GM23248 (cell line): ENCODE results near the gene ANXA7. TPM values are rescaled to one million over a fixed set of nuclear protein-coding genes. Genes with fewer than 3 reads are reported as not detected.
"Not testable (repeated sequence)": the region's sequence is repeated elsewhere in the genome, so short reads cannot be mapped to it uniquely, and the experiment has no call there.

Source experiments
- DNase-seq: peaks from one replicate; pipeline ENCODE4 v3.0.0-alpha.2; 2015
- H2AFZ ChIP-seq: fragments of 200-600 bp; sonication (generic); 2 replicates; pipeline ENCODE4 v1.6.1; 2016; ENCODE audit warnings: antibody characterized with exemption
- H3F3A ChIP-seq: fragments of 200-600 bp; sonication (generic); 2 replicates; pipeline ENCODE4 v1.6.1; 2016; ENCODE audit warnings: mild to moderate bottlenecking, antibody characterized with exemption, mixed run types; ENCODE audit not compliant: insufficient read depth
- H3K27ac ChIP-seq: fragments of 200-600 bp; sonication (generic); 2 replicates; pipeline ENCODE4 v1.5.1; 2016; ENCODE audit warnings: mild to moderate bottlenecking
- H3K27me3 ChIP-seq: fragments of 200-600 bp; sonication (generic); replicated peaks from 2 replicates; pipeline ENCODE4 v1.6.1; 2016; ENCODE audit warnings: mild to moderate bottlenecking; ENCODE audit not compliant: insufficient read depth
- H3K36me3 ChIP-seq: fragments of 200-600 bp; sonication (generic); 2 replicates; pipeline ENCODE4 v1.6.1; 2016; ENCODE audit warnings: low read depth, mild to moderate bottlenecking
- H3K4me1 ChIP-seq: fragments of 200-600 bp; sonication (generic); 2 replicates; pipeline ENCODE4 v1.6.1; 2016; ENCODE audit warnings: mild to moderate bottlenecking; ENCODE audit not compliant: insufficient read depth
- H3K4me2 ChIP-seq: fragments of 200-600 bp; sonication (generic); one replicate; pipeline ENCODE4 v1.6.1; 2016; ENCODE audit warnings: mild to moderate bottlenecking; ENCODE audit not compliant: unreplicated experiment
- H3K4me3 ChIP-seq: fragments of 200-600 bp; sonication (generic); 2 replicates; pipeline ENCODE4 v1.5.1; 2016; ENCODE audit warnings: mild to moderate bottlenecking
- H3K79me2 ChIP-seq: fragments of 200-600 bp; sonication (generic); 2 replicates; pipeline ENCODE4 v1.6.1; 2016; ENCODE audit warnings: mild to moderate bottlenecking; ENCODE audit not compliant: insufficient read depth
- H3K9ac ChIP-seq: fragments of 200-600 bp; sonication (generic); 2 replicates; pipeline ENCODE4 v1.6.1; 2016; ENCODE audit warnings: mild to moderate bottlenecking
- H3K9me2 ChIP-seq: fragments of 200-600 bp; sonication (generic); 2 replicates; pipeline ENCODE4 v1.6.1; 2016; ENCODE audit warnings: mixed run types, mild to moderate bottlenecking, moderate library complexity; ENCODE audit not compliant: insufficient read depth
- H3K9me3 ChIP-seq: fragments of 200-600 bp; sonication (generic); one replicate; pipeline ENCODE4 v1.6.1; 2017; ENCODE audit warnings: low read depth
- H4K20me1 ChIP-seq: fragments of 200-600 bp; sonication (generic); 2 replicates; pipeline ENCODE4 v1.6.0; 2016; ENCODE audit not compliant: insufficient read depth
- EZH2 ChIP-seq: fragments of 200-600 bp; sonication (generic); IDR thresholded peaks from 2 replicates; pipeline ENCODE4 v1.6.1; 2018; ENCODE audit warnings: antibody characterized with exemption, mild to moderate bottlenecking; ENCODE audit not compliant: insufficient read depth, poor library complexity, severe bottlenecking
- EZH2phosphoT487 ChIP-seq: fragments of 200-600 bp; sonication (generic); IDR thresholded peaks from 2 replicates; pipeline ENCODE4 v1.6.1; 2018; ENCODE audit warnings: antibody characterized with exemption, moderate library complexity, mild to moderate bottlenecking, low read depth; ENCODE audit not compliant: insufficient read depth
- WGBS, 2 experiments: methylation state at CpG; one replicate each; pipeline ENCODE4 v1.1.6; 2015 to 2017; ENCODE audit warnings: low lambda C conversion rate in 2 of 2, low coverage in 1 of 2; ENCODE audit errors: missing lambda C conversion rate in 2 of 2; 5-methylcytosine and 5-hydroxymethylcytosine counted together
- in situ Hi-C: fragments of 300-500 bp; cut with MboI; formaldehyde crosslinking; loops from 2 replicates; pipeline ENCODE4 v1.15.0; 2020
- polyA plus RNA-seq: library from polyadenylated mRNA; unstranded; fragments of >200 nt; fragmentation: Nextera tagmentation; extraction: Ambion mirVana; gene quantifications from 2 replicates; pipeline ENCODE4 v1.2.1, GENCODE V29; 2016
- total RNA-seq: library from RNA; depleted of rRNA; stranded (reverse); fragments of >200 nt; shearing (Covaris generic); gene quantifications from 2 replicates; pipeline ENCODE4 v1.2.3, GENCODE V29; 2014

ANXA7 gene
- total and polyA plus RNA-seq, 2 experiments from 2014 or later: 152 to 167 TPM

- Histone ChIP-seq H3K9ac (no peak overlapping the region), H3K4me3 (no peak overlapping the region), H3K79me2 (no peaks in the 10 kb centered on the region), H3K9me2 (no peaks in the 10 kb centered on the region), H3K4me2 (no peak overlapping the region), H3F3A (no peaks in the 10 kb centered on the region), H3K9me3 (no peaks in the 10 kb centered on the region), H3K27ac (no peak overlapping the region), H4K20me1 (no peaks in the 10 kb centered on the region), H3K4me1 (no peaks in the 10 kb centered on the region), H3K27me3 (no peaks in the 10 kb centered on the region), H2AFZ (no peak overlapping the region), H3K36me3 (no peaks in the 10 kb centered on the region)
- DNase-seq: no peak
- in situ Hi-C loops: no loop called here
- no peak for TF ChIP-seq EZH2
- no peak for TF ChIP-seq EZH2phosphoT487
- WGBS, 2 experiments: 93 to 97% methylated on average over 3 of the region's 3 CpGs
Measured at GRCh38 chr10:73340121-73340520, 73.7 kb downstream of the ANXA7 start.

GRCh38 chr10:73339436-73339835 lies 74.4 kb downstream of the ANXA7 start:
- Histone ChIP-seq H3F3A (no peaks in the 10 kb centered on the region), H3K27me3 (no peaks in the 10 kb centered on the region), H3K4me1 (no peaks in the 10 kb centered on the region), H3K4me3 (no peak overlapping the region), H3K4me2 (no peak overlapping the region), H4K20me1 (no peaks in the 10 kb centered on the region), H3K9me2 (no peaks in the 10 kb centered on the region), H3K36me3 (no peaks in the 10 kb centered on the region), H3K9me3 (no peaks in the 10 kb centered on the region), H3K79me2 (no peaks in the 10 kb centered on the region), H3K9ac (no peak overlapping the region), H3K27ac (no peak overlapping the region), H2AFZ (no peak overlapping the region)
- no peak for DNase-seq
- WGBS, 2 experiments: 81 to 82% methylated on average over 7 of the region's 7 CpGs
- in situ Hi-C loops: no loop called here
- no peak for TF ChIP-seq EZH2
- no peak for TF ChIP-seq EZH2phosphoT487

GRCh38 chr10:73338801-73339368 lies 75.0 kb downstream of the ANXA7 start:
- no peak overlapping the region for H2AFZ ChIP-seq
- no peaks in the 10 kb centered on the region for H4K20me1 ChIP-seq
- no peaks in the 10 kb centered on the region for H3K79me2 ChIP-seq
- no peaks in the 10 kb centered on the region for H3K27me3 ChIP-seq
- no peaks in the 10 kb centered on the region for H3K9me3 ChIP-seq
- TF ChIP-seq EZH2phosphoT487 (no peak), EZH2 (no peak)
- no peak overlapping the region for H3K4me2 ChIP-seq
- H3F3A ChIP-seq: no peaks in the 10 kb centered on the region
- H3K9me2 ChIP-seq: no peaks in the 10 kb centered on the region
- H3K4me1 ChIP-seq: no peaks in the 10 kb centered on the region
- peak; percentile 20 for DNase-seq
- no peak overlapping the region for H3K27ac ChIP-seq
- 64 to 68% methylated on average over 8 of the region's 8 CpGs for WGBS, 2 experiments
- no peak overlapping the region for H3K9ac ChIP-seq
- H3K4me3 ChIP-seq: no peak overlapping the region
- in situ Hi-C loops: no loop called here
- no peaks in the 10 kb centered on the region for H3K36me3 ChIP-seq

- no peak for DNase-seq
- no peak overlapping the region for H2AFZ ChIP-seq
- no peaks in the 10 kb centered on the region for H3K9me3 ChIP-seq
- in situ Hi-C loops: no loop called here
- H3K9me2 ChIP-seq: no peaks in the 10 kb centered on the region
- no peak overlapping the region for H3K27ac ChIP-seq
- H3F3A ChIP-seq: no peaks in the 10 kb centered on the region
- WGBS, 2 experiments: 98 to 100% methylated on average over 1 of the region's 1 CpG
- TF ChIP-seq EZH2phosphoT487 (no peak), EZH2 (no peak)
- H3K4me2 ChIP-seq: no peak overlapping the region
- H4K20me1 ChIP-seq: no peaks in the 10 kb centered on the region
- H3K79me2 ChIP-seq: no peaks in the 10 kb centered on the region
- H3K4me3 ChIP-seq: no peak overlapping the region
- H3K4me1 ChIP-seq: no peaks in the 10 kb centered on the region
- no peaks in the 10 kb centered on the region for H3K36me3 ChIP-seq
- H3K27me3 ChIP-seq: no peaks in the 10 kb centered on the region
- no peak overlapping the region for H3K9ac ChIP-seq
Measured at GRCh38 chr10:73333202-73333601, 80.7 kb downstream of the ANXA7 start.

- H3K9me3 ChIP-seq: no peaks in the 10 kb centered on the region
- no peak for DNase-seq
- no peak overlapping the region for H2AFZ ChIP-seq
- WGBS, 2 experiments: 40 to 41% methylated on average over 2 of the region's 2 CpGs
- no peaks in the 10 kb centered on the region for H4K20me1 ChIP-seq
- no peak overlapping the region for H3K9ac ChIP-seq
- no peaks in the 10 kb centered on the region for H3K79me2 ChIP-seq
- TF ChIP-seq EZH2phosphoT487 (no peak), EZH2 (no peak)
- H3F3A ChIP-seq: no peaks in the 10 kb centered on the region
- no peak overlapping the region for H3K27ac ChIP-seq
- in situ Hi-C loops: no loop called here
- H3K9me2 ChIP-seq: no peaks in the 10 kb centered on the region
- H3K27me3 ChIP-seq: no peaks in the 10 kb centered on the region
- no peaks in the 10 kb centered on the region for H3K4me1 ChIP-seq
- H3K4me3 ChIP-seq: no peak overlapping the region
- no peaks in the 10 kb centered on the region for H3K36me3 ChIP-seq
- H3K4me2 ChIP-seq: no peak overlapping the region
Measured at GRCh38 chr10:73332379-73332778, 81.5 kb downstream of the ANXA7 start.

- H3K36me3 ChIP-seq, H3K9me2 ChIP-seq, H3K4me3 ChIP-seq, H3K27ac ChIP-seq, H4K20me1 ChIP-seq, H2AFZ ChIP-seq, H3K4me2 ChIP-seq, in situ Hi-C loops, H3K4me1 ChIP-seq, H3K9me3 ChIP-seq, H3K9ac ChIP-seq, DNase-seq, H3K79me2 ChIP-seq, H3F3A ChIP-seq, H3K27me3 ChIP-seq: not testable (repeated sequence)
- WGBS, 2 experiments: 20% methylated on average over 1 of the region's 1 CpG; no CpG with 5 or more reads in 1 of the 2 experiments
Measured at GRCh38 chr10:73328523-73328922, 85.3 kb downstream of the ANXA7 start.

GRCh38 chr10:73325290-73325689 lies 88.6 kb downstream of the ANXA7 start:
- WGBS, 2 experiments: 53 to 60% methylated on average over 4 of the region's 4 CpGs
- H3K9me2 ChIP-seq, H4K20me1 ChIP-seq, H3K27me3 ChIP-seq, H3K4me1 ChIP-seq, in situ Hi-C loops, H3K27ac ChIP-seq, H3K4me3 ChIP-seq, H3K36me3 ChIP-seq, H3K9me3 ChIP-seq, H3K79me2 ChIP-seq, DNase-seq, H3K4me2 ChIP-seq, H2AFZ ChIP-seq, H3F3A ChIP-seq, H3K9ac ChIP-seq: not testable (repeated sequence)
